Measurements from ENCODE around the gene DLGAP4. TPM values are rescaled to one million over a fixed set of nuclear protein-coding genes. Genes with fewer than 3 reads are reported as not detected.

Gene DLGAP4
- total and polyA plus RNA-seq, 9 of the 15 experiments (the other 6 are each of a cell fraction or from before 2014, with no cell fraction given): 0.31 to 34.1 (median 4.5) TPM

GRCh38 chr20:36573103-36573797 lies 267.1 kb downstream of the DLGAP4 start, which contains the start of gene TGIF2 (continued):
- TF ChIP-seq ZNF609 (CRISPR knock-in tag; IDR thresholded peaks at IDR 0.05; ENCODE audit: borderline replicate concordance) (no peak), ETV6 (IDR thresholded peaks at IDR 0.05; ENCODE audit: borderline replicate concordance in 1 of 2, low read depth in 2 of 2, low read length in 1 of 2) (no peak), ETV6 (CRISPR knock-in tag; IDR thresholded peaks at IDR 0.05; ENCODE audit: borderline replicate concordance) (no peak), GABPA (tag; conservative IDR thresholded peaks at IDR 0.05; ENCODE audit: low read depth) (peak; percentile 86), ZNF232 (CRISPR knock-in tag; IDR thresholded peaks at IDR 0.05) (no peak), CHAMP1 (IDR thresholded peaks at IDR 0.05) (no peak), RB1 (IDR thresholded peaks at IDR 0.05; ENCODE audit: low read depth) (peak; percentile 49), ZBTB1 (CRISPR knock-in tag; IDR thresholded peaks at IDR 0.05; ENCODE audit: borderline replicate concordance, low read depth) (no peak), ETS1 (conservative IDR thresholded peaks at IDR 0.05; ENCODE audit: control insufficient read depth, low read depth, low read length) (peak; percentile 51), SMARCA4 (IDR thresholded peaks at IDR 0.05) (no peak), JUNB (CRISPR knock-in tag; conservative IDR thresholded peaks at IDR 0.05) (no peak), NRF1 (conservative IDR thresholded peaks at IDR 0.05 in 1 of 2, IDR thresholded peaks at IDR 0.05 in 1 of 2) (peak in 1 of 2 experiments; percentile 22; a peak in 1 of 4 replicates), AFF1 (IDR thresholded peaks at IDR 0.05; ENCODE audit: low read depth in 1 of 2, partially characterized antibody in 2 of 2) (no peak), HDAC8 (tag; IDR thresholded peaks at IDR 0.05) (peak; percentile 47; the same call in 1 of the 2 replicates)

Data from K562 (cell line).